OCI-M2 (cell line): Measurements from ENCODE around the gene MAPKAPK2.
"Not testable (repeated sequence)": the region's sequence is repeated elsewhere in the genome, so short reads cannot be mapped to it uniquely, and the experiment has no call there.

Experiments used
- DNase-seq: peaks from one replicate; lab custom pipeline; 2025; ENCODE audit not compliant: unreplicated experiment; lab: John Stamatoyannopoulos, UW

The MAPKAPK2 gene

GRCh38 chr1:206770531-206771337, 86.0 kb downstream of the MAPKAPK2 start, which contains the start of gene IL19:
IL19 (plus strand) TSS chr1:206770773; CDS start chr1:206836663, 65,890 bp downstream.
- no peak for DNase-seq

GRCh38 chr1:206771338-206771692, 86.6 kb downstream of the MAPKAPK2 start:
- DNase-seq, result no peak

GRCh38 chr1:206772243-206772937, 87.7 kb downstream of the MAPKAPK2 start, which contains the start of gene IL10:
IL10 (minus strand) TSS chr1:206772494; CDS start chr1:206772435, 59 bp downstream.
- DNase-seq, result no peak

GRCh38 chr1:206774093-206774492, 89.4 kb downstream of the MAPKAPK2 start:
- DNase-seq, result no peak

GRCh38 chr1:206776229-206776628, 91.5 kb downstream of the MAPKAPK2 start:
- DNase-seq, result no peak

- no peak for DNase-seq
These were observed 93.3 kb downstream of the MAPKAPK2 start for GRCh38 chr1:206778031-206778430.

- DNase-seq, result not testable (repeated sequence)
These were observed 94.2 kb downstream of the MAPKAPK2 start for GRCh38 chr1:206778911-206779310.

- no peak for DNase-seq
These were observed 94.9 kb downstream of the MAPKAPK2 start for GRCh38 chr1:206779638-206780037.

GRCh38 chr1:206782448-206782847, 97.7 kb downstream of the MAPKAPK2 start:
- DNase-seq, result no peak

GRCh38 chr1:206783506-206783905, 98.8 kb downstream of the MAPKAPK2 start:
- DNase-seq, result no peak
